H9 (cell line): Measurements from ENCODE around the gene PRRG3. TPM values are rescaled to one million over a fixed set of nuclear protein-coding genes. Genes with fewer than 3 reads are reported as not detected.

Experiments
- DNase-seq: peaks from one replicate; pipeline ENCODE4 v3.0.0-alpha.2; 2017
- H2AFZ ChIP-seq: one replicate; pipeline ENCODE4 v1.6.1; 2013; ENCODE audit warnings: mild to moderate bottlenecking, low read length, control low read depth, moderate library complexity
- H2AK5ac ChIP-seq: 2 replicates; pipeline ENCODE4 v1.6.1; 2013; ENCODE audit warnings: low read length, control low read depth, mixed read lengths; ENCODE audit not compliant: insufficient read length
- H2BK120ac ChIP-seq: one replicate; pipeline ENCODE4 v1.6.1; 2013; ENCODE audit warnings: low read depth, mild to moderate bottlenecking, low read length, control low read depth, inconsistent platforms; ENCODE audit not compliant: poor library complexity, severe bottlenecking
- H2BK12ac ChIP-seq: 2 replicates; pipeline ENCODE4 v1.6.1; 2013; ENCODE audit warnings: low read length, control low read depth, mixed read lengths, low read depth; ENCODE audit not compliant: insufficient read length
- H2BK15ac ChIP-seq: 2 replicates; pipeline ENCODE4 v1.6.1; 2013; ENCODE audit warnings: low read depth, low read length, control low read depth
- H2BK20ac ChIP-seq: one replicate; pipeline ENCODE4 v1.6.1; 2013; ENCODE audit warnings: low read depth, mild to moderate bottlenecking, low read length, control low read depth, inconsistent platforms; ENCODE audit not compliant: poor library complexity, severe bottlenecking
- H2BK5ac ChIP-seq: 2 replicates; pipeline ENCODE4 v1.6.1; 2013; ENCODE audit warnings: low read length, control low read depth, mixed read lengths; ENCODE audit not compliant: insufficient read length
- H3K14ac ChIP-seq: 2 replicates; pipeline ENCODE4 v1.6.1; 2013; ENCODE audit warnings: low read length, control low read depth; ENCODE audit not compliant: insufficient read depth
- H3K18ac ChIP-seq: 2 replicates; pipeline ENCODE4 v1.6.1; 2013; ENCODE audit warnings: low read depth, mild to moderate bottlenecking, mixed read lengths, low read length, control low read depth; ENCODE audit not compliant: insufficient read length
- H3K23ac ChIP-seq: 2 replicates; pipeline ENCODE4 v1.6.1; 2013; ENCODE audit warnings: low read length, control low read depth, mixed read lengths, low read depth; ENCODE audit not compliant: insufficient read length
- H3K23me2 ChIP-seq: 2 replicates; pipeline ENCODE4 v1.6.1; 2013; ENCODE audit warnings: low read depth, mild to moderate bottlenecking, mixed read lengths, low read length, control low read depth; ENCODE audit not compliant: insufficient read length, poor library complexity, severe bottlenecking
- H3K27ac ChIP-seq: 2 replicates; pipeline ENCODE4 v1.5.1; 2013; ENCODE audit warnings: low read length, control low read depth, mixed read lengths, low read depth; ENCODE audit not compliant: insufficient read length
- H3K27me3 ChIP-seq: 2 replicates; pipeline ENCODE4 v1.6.1; 2013; ENCODE audit warnings: low read length, control low read depth, inconsistent platforms; ENCODE audit not compliant: insufficient read depth
- H3K4ac ChIP-seq: 2 replicates; pipeline ENCODE4 v1.6.1; 2013; ENCODE audit warnings: low read depth, mild to moderate bottlenecking, control low read depth, inconsistent platforms, low read length, moderate library complexity
- H3K4me1 ChIP-seq: 2 replicates; pipeline ENCODE4 v1.6.1; 2013; ENCODE audit warnings: low read length, control low read depth, inconsistent platforms; ENCODE audit not compliant: insufficient read depth
- H3K4me2 ChIP-seq: 2 replicates; pipeline ENCODE4 v1.6.1; 2013; ENCODE audit warnings: low read length, control low read depth, mixed read lengths; ENCODE audit not compliant: insufficient read length, insufficient read depth
- H3K56ac ChIP-seq: 2 replicates; pipeline ENCODE4 v1.6.1; 2013; ENCODE audit warnings: low read depth, mild to moderate bottlenecking, mixed read lengths, low read length, control low read depth; ENCODE audit not compliant: insufficient read length
- H3K79me1 ChIP-seq: 2 replicates; pipeline ENCODE4 v1.6.1; 2013; ENCODE audit warnings: low read depth, mild to moderate bottlenecking, moderate library complexity, low read length, control low read depth, inconsistent platforms; ENCODE audit not compliant: insufficient read depth, poor library complexity, severe bottlenecking
- H3K79me2 ChIP-seq: 2 replicates; pipeline ENCODE4 v1.6.1; 2013; ENCODE audit warnings: low read length, control low read depth, inconsistent platforms; ENCODE audit not compliant: insufficient read depth
- H3K9ac ChIP-seq: 2 replicates; pipeline ENCODE4 v1.6.1; 2013; ENCODE audit warnings: low read length, control low read depth, mixed read lengths; ENCODE audit not compliant: insufficient read length; ENCODE audit errors: extremely low read depth
- H3K9me3 ChIP-seq: one replicate; pipeline ENCODE4 v1.6.1; 2013; ENCODE audit warnings: low read depth, low read length, inconsistent platforms; ENCODE audit not compliant: control insufficient read depth
- H3T11ph ChIP-seq: one replicate; pipeline ENCODE4 v1.6.1; 2013; ENCODE audit warnings: mild to moderate bottlenecking, low read length, control low read depth, inconsistent platforms
- H4K20me1 ChIP-seq: one replicate; pipeline ENCODE4 v1.6.1; 2013; ENCODE audit not compliant: control insufficient read depth, insufficient read length, insufficient read depth
- H4K5ac ChIP-seq: 2 replicates; pipeline ENCODE4 v1.6.1; 2013; ENCODE audit warnings: low read depth, mild to moderate bottlenecking, mixed read lengths, low read length, control low read depth; ENCODE audit not compliant: insufficient read length
- H4K8ac ChIP-seq: replicated peaks from 2 replicates; pipeline ENCODE4 v1.6.1; 2013; ENCODE audit warnings: low read length, control low read depth, mixed read lengths, low read depth; ENCODE audit not compliant: insufficient read length
- H4K91ac ChIP-seq: 2 replicates; pipeline ENCODE4 v1.6.1; 2013; ENCODE audit warnings: low read depth, mild to moderate bottlenecking, moderate library complexity, mixed read lengths, low read length, control low read depth; ENCODE audit not compliant: insufficient read length
- H3K27ac Mint-ChIP-seq, 3 experiments: 2 replicates in 2 of 3; 3 replicates in 1 of 3; pipeline ENCODE4 v1.8.0; 2020 to 2021; ENCODE audit warnings: mixed read lengths in 3 of 3, mild to moderate bottlenecking in 1 of 3, moderate library complexity in 1 of 3
- H3K27me3 Mint-ChIP-seq: 2 replicates; pipeline ENCODE4 v1.8.0; 2021; ENCODE audit warnings: low read depth, mild to moderate bottlenecking, moderate library complexity, mixed read lengths
- H3K36me3 Mint-ChIP-seq, 3 experiments: 2 replicates in 2 of 3; 3 replicates in 1 of 3; pipeline ENCODE4 v1.8.0; 2020 to 2021; ENCODE audit warnings: low read depth in 3 of 3, mixed read lengths in 3 of 3; ENCODE audit not compliant: insufficient read depth in 1 of 3
- H3K4me1 Mint-ChIP-seq, 2 experiments: 2 replicates each; pipeline ENCODE4 v1.8.0; 2020; ENCODE audit warnings: mixed read lengths in 2 of 2
- H3K4me3 Mint-ChIP-seq, 2 experiments: 2 replicates in 1 of 2; 3 replicates in 1 of 2; pipeline ENCODE4 v1.8.0; 2020 to 2021; ENCODE audit warnings: mild to moderate bottlenecking in 2 of 2, mixed read lengths in 2 of 2, moderate library complexity in 1 of 2
- H3K9me3 Mint-ChIP-seq, 2 experiments: 2 replicates in 1 of 2; 3 replicates in 1 of 2; pipeline ENCODE4 v1.8.0; 2020; ENCODE audit warnings: mild to moderate bottlenecking in 2 of 2, mixed read lengths in 2 of 2, moderate library complexity in 1 of 2
- CTCF ChIP-seq: fragments of 200-600 bp; sonication (generic); conservative IDR thresholded peaks from 3 replicates; pipeline ENCODE4 v1.8.0; 2021; ENCODE audit warnings: antibody characterized with exemption, mild to moderate bottlenecking
- WGBS: extraction: QIAGEN DNeasy Blood & Tissue Kit; methylation state at CpG from one replicate; pipeline ENCODE4 v1.1.7; 2013; ENCODE audit warnings: missing lambda C conversion rate, low lambda C conversion rate, mixed read lengths; ENCODE audit not compliant: insufficient read length; ENCODE audit errors: extremely low coverage; 5-methylcytosine and 5-hydroxymethylcytosine counted together
- total RNA-seq: library from RNA; stranded (reverse); gene quantifications from 2 replicates; pipeline ENCODE4 v1.2.1, GENCODE V29; 2021

Gene PRRG3
- total RNA-seq, 1 experiment from 2014 or later: 4.9 TPM

- Histone ChIP-seq H3K23me2 (no peaks in the 10 kb centered on the region), H2AFZ (no peak overlapping the region), H3K4ac (no peak overlapping the region), H3K9me3 (peaks cover 47% of the 10 kb centered on the region), H4K91ac (no peak overlapping the region), H3K79me2 (no peaks in the 10 kb centered on the region), H3K4me2 (no peak overlapping the region), H3T11ph (no peak overlapping the region), H3K27me3 (no peaks in the 10 kb centered on the region), H3K4me1 (no peaks in the 10 kb centered on the region), H2BK15ac (no peak overlapping the region), H2BK12ac (no peak overlapping the region), H2AK5ac (no peak overlapping the region), H3K9ac (no peak overlapping the region), H4K8ac (no peak overlapping the region), H3K14ac (no peak overlapping the region), H3K27ac (no peak overlapping the region), H2BK20ac (no peak overlapping the region), H4K5ac (no peak overlapping the region), H3K18ac (no peak overlapping the region), H3K56ac (no peak overlapping the region), H4K20me1 (no peaks in the 10 kb centered on the region), H2BK5ac (no peak overlapping the region), H3K79me1 (no peaks in the 10 kb centered on the region), H3K23ac (no peak overlapping the region), H2BK120ac (no peak overlapping the region)
- Mint-ChIP-seq H3K4me1 (peaks cover 11% of the 10 kb centered on the region in 2 experiments), H3K9me3 (peaks cover 29 to 44% of the 10 kb centered on the region in 2 experiments), H3K27me3 (peaks cover 23% of the 10 kb centered on the region), H3K4me3 (no peak overlapping the region), H3K36me3 (peaks cover 0 to 5% (median 3%) of the 10 kb centered on the region in 3 experiments; a peak in 5 of 7 replicates), H3K27ac (no peak overlapping the region)
- no peak for TF ChIP-seq CTCF
- no CpG with 5 or more reads among the region's 6 CpGs for WGBS
- DNase-seq: no peak
Observed at GRCh38 chrX:151692825-151693224, 2.4 kb upstream of the PRRG3 start.
